Bronchial epithelial cell (primary cell): ENCODE results near the gene CYB561A3. TPM values are rescaled to one million over a fixed set of nuclear protein-coding genes. Genes with fewer than 3 reads are reported as not detected.

ENCODE experiments used
- DNase-seq: peaks from one replicate; pipeline ENCODE4 v3.0.0-alpha.2; 2010; ENCODE audit warnings: low read depth
- FAIRE-seq: peaks from 2 replicates; lab custom pipeline; 2011; peaks lifted over from hg19 to GRCh38; lab: Jason Lieb, UNC
- H3K27me3 ChIP-seq: 2 replicates; pipeline ENCODE4 v1.5.1; 2011; ENCODE audit warnings: low read length; ENCODE audit not compliant: control insufficient read depth, insufficient read depth
- H3K36me3 ChIP-seq: 2 replicates; pipeline ENCODE4 v1.5.1; 2011; ENCODE audit warnings: low read length; ENCODE audit not compliant: control insufficient read depth, insufficient read depth
- H3K4me3 ChIP-seq: 2 replicates; pipeline ENCODE4 v1.5.1; 2011; ENCODE audit warnings: mild to moderate bottlenecking, low read depth, low read length, control low read depth
- total RNA-seq: library from RNA; depleted of rRNA; stranded (reverse); fragments of >200 nt; gene quantifications from 2 replicates; pipeline ENCODE4 v1.2.1, GENCODE V29; 2014
- TF ChIP-seq, protein P1 (sequence below): IDR thresholded peaks from 2 replicates; pipeline ENCODE4 v1.5.1; 2011; ENCODE audit warnings: mild to moderate bottlenecking, moderate library complexity, low read length, control low read depth, inconsistent platforms; ENCODE audit not compliant: insufficient read depth, severe bottlenecking

Gene CYB561A3
- total RNA-seq, 1 donor from 2014 or later = 30.8 TPM

DNA sequence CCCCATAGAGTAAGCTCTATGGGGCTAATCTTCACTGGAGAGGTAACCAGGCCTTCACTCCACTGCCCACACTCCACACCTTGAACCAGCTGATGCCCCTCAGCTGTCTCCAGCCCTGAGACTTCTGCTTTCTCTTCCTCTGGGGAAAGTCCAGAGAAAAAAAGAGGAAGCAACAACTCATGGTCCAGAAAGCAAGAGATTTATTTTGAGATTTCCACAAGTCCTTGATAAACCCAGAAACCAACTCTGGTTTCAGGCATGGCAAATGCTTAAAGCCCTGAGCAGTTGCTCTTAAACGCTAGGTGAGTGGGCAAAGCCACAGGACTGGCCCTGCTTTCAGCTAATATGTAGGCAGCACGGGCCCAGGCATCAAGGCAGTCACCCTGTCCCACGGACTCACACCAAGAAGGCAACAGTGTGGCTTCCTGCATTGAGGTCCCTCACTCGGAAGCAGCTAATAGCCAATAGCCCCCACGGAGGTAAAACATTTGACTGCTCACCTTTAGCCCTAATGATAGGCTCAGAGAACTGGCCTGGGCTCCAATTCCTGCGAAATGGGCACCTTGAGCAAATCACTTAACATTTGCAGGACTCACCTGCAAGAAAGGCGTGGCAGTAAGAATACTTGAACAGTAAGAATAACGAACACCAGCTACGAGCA lies 4.3 kb downstream of the CYB561A3 start:
- no peak overlapping the region for H3K4me3 ChIP-seq
- DNase-seq (no peak), FAIRE-seq (no peak)
- no peaks in the 10 kb centered on the region for H3K27me3 ChIP-seq
- TF ChIP-seq, protein P1, sequence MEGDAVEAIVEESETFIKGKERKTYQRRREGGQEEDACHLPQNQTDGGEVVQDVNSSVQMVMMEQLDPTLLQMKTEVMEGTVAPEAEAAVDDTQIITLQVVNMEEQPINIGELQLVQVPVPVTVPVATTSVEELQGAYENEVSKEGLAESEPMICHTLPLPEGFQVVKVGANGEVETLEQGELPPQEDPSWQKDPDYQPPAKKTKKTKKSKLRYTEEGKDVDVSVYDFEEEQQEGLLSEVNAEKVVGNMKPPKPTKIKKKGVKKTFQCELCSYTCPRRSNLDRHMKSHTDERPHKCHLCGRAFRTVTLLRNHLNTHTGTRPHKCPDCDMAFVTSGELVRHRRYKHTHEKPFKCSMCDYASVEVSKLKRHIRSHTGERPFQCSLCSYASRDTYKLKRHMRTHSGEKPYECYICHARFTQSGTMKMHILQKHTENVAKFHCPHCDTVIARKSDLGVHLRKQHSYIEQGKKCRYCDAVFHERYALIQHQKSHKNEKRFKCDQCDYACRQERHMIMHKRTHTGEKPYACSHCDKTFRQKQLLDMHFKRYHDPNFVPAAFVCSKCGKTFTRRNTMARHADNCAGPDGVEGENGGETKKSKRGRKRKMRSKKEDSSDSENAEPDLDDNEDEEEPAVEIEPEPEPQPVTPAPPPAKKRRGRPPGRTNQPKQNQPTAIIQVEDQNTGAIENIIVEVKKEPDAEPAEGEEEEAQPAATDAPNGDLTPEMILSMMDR = no peak
- H3K36me3 ChIP-seq = peaks cover 12% of the 10 kb centered on the region

DNA sequence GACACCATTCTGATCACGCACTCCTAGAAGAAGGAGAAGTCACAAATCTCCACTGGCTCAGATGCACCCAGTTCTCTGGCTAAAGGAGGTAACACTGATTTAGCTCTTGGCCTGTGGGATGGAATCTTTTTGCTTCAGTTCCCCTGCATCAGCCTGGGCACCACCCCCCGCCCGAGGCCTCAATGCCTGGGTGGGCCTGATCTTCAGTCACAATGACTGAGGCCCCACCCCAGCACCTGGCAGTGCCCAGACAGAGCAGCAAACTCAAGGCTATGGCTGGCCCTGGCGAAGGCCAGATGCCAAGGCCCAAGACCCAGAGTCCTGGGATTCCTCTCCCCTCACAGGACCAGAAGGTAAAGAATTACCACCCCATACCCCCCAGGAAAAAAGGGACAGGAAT lies 5.0 kb downstream of the CYB561A3 start:
- DNase-seq (no peak), FAIRE-seq (no peak)
- no peak overlapping the region for H3K4me3 ChIP-seq
- TF ChIP-seq, protein P1 = no peak
- H3K36me3 ChIP-seq = peaks cover 15% of the 10 kb centered on the region
- no peaks in the 10 kb centered on the region for H3K27me3 ChIP-seq

DNA sequence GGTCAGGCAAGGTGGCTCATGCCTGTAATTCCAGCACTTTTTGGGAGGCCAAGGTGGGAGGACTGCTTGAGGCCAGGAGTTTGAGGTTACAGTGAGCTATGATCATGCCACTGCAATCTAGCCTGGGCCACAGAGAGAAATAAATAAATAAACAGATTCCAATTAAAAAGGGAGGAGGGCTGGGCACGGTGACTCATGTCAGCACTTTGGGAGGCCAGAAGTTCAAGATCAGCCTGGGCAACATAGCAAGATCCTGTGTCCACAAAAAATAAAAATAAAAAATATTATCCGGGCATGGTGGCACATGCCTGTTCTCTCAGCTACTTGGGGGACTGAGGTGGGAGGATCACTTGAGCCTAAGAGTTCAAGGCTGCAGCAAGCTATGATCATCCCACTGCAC lies 7.5 kb downstream of the CYB561A3 start:
- H3K36me3 ChIP-seq = peaks cover 27% of the 10 kb centered on the region
- H3K27me3 ChIP-seq = no peaks in the 10 kb centered on the region
- DNase-seq (no peak), FAIRE-seq (no peak)
- no peak overlapping the region for H3K4me3 ChIP-seq
- TF ChIP-seq, protein P1 = no peak

DNA sequence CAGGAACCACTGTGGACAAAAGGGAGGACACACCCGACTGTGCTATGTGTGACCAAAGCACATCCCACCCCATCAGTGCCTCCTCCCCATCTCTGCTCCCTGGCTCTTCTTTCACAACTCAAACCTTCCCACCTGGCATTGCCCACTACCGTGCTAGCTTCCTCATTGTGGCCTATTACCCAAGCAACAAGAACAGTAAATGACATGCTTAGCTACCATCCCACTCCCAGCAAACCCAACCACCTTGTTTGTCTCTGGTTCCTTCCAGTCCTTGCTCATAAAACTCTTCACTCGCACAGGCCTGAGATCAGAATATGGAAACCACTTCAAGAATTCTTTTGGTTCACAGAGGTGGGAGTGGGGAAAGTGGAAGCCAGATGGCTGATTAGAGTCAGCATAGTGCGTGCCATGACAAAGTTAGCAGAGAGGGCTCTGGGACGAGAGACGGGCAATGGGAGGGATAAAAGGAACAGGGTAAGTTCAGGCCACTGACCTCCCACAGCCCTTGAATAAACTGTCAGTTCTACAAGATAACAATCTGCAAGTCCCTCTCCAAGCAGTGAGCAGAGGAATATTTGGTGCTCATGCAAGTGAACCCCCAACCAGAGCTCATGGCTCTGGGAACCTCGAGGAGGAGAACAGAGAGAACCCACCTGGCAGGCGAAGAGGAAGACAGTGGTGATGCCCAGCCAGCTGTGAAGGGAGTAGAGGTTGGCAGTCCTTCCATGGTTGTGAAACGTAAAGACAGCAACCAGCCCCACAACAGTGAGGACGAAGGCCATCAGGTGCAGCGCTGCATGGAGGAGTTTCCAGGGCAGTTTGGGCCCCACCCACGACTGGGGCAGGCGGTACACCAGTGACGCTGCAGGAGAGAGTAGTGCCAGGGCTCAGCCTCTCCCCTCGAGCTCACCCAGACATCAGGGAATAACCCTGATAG lies 8.3 kb downstream of the CYB561A3 start:
- H3K36me3 ChIP-seq = peaks cover 32% of the 10 kb centered on the region
- TF ChIP-seq, protein P1 = no peak
- no peaks in the 10 kb centered on the region for H3K27me3 ChIP-seq
- H3K4me3 ChIP-seq = no peak overlapping the region
- FAIRE-seq (no peak), DNase-seq (no peak)

DNA sequence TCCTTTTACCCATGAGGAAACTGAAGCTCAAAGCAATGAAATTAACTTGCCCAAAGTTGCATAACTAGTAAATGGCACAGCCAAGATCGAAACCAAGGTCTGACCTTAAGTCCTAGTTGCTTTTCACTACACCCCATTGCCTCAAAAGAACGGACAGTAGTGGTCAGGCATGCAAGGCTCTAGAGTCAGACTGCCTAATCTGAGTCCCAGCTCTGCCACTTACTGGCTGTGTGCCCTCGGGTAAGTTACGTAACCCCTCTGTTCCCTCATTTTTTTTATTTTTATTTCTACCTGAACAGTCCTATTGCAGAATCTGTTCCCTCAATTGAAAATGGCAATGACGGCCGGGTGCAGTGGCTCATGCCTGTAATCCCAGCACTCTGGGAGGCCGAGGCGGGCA lies 9.6 kb downstream of the CYB561A3 start:
- DNase-seq = no peak
- no peak for FAIRE-seq
- Histone ChIP-seq H3K27me3 (no peaks in the 10 kb centered on the region), H3K36me3 (peaks cover 34% of the 10 kb centered on the region), H3K4me3 (no peak overlapping the region)
- TF ChIP-seq, protein P1 = no peak
